Uterus (tissue), 4 donors: ENCODE results near the gene INF2. TPM values are rescaled to one million over a fixed set of nuclear protein-coding genes. Genes with fewer than 3 reads are reported as not detected.

Experiments used
- DNase-seq, 2 donors: peaks; one replicate each; pipeline ENCODE4 v3.0.0-alpha.2; 2019 to 2020
- H3K27ac ChIP-seq, 2 donors: fragments of 200-600 bp; sonication (generic); 1 replicate in 1 of 2; 2 replicates in 1 of 2; pipeline ENCODE4 v1.5.1; 2016 to 2018
- H3K27me3 ChIP-seq, 2 donors: fragments of 200-600 bp; sonication (generic); one replicate each; pipeline ENCODE4 v1.5.1; 2018 to 2019; ENCODE audit warnings: control low read depth in 1 of 2
- H3K36me3 ChIP-seq, 2 donors: fragments of 200-600 bp; sonication (generic); one replicate each; pipeline ENCODE4 v1.5.1; 2019; ENCODE audit warnings: control low read depth in 1 of 2
- H3K4me1 ChIP-seq, 2 donors: fragments of 200-600 bp; sonication (generic); one replicate each; pipeline ENCODE4 v1.5.1; 2018 to 2019; ENCODE audit warnings: control low read depth in 1 of 2
- H3K4me3 ChIP-seq, 2 donors: fragments of 200-600 bp; sonication (generic); 1 replicate in 1 of 2; 2 replicates in 1 of 2; pipeline ENCODE4 v1.5.1; 2018 to 2019; ENCODE audit warnings: mild to moderate bottlenecking in 1 of 2
- H3K9me3 ChIP-seq, 2 donors: fragments of 200-600 bp; sonication (generic); one replicate each; pipeline ENCODE4 v1.5.1; 2019; ENCODE audit warnings: control low read depth in 1 of 2
- CTCF ChIP-seq, 4 experiments: fragments of 200-600 bp in 2 of 4; fragments of 450-650 bp in 2 of 4; sonication (generic) in 2 of 4; IDR thresholded peaks; one replicate each; pipeline ENCODE4 v1.5.1; 2016 to 2019; ENCODE audit warnings: antibody characterized with exemption in 4 of 4, mild to moderate bottlenecking in 2 of 4, moderate library complexity in 1 of 4
- POLR2A ChIP-seq, 2 donors: fragments of 450-650 bp; IDR thresholded peaks; one replicate each; pipeline ENCODE4 v1.6.1; 2016; ENCODE audit warnings: antibody characterized with exemption in 2 of 2, mild to moderate bottlenecking in 1 of 2, moderate library complexity in 1 of 2
- intact Hi-C: fragments of 100-400 bp; cut with DNase I; formaldehyde crosslinking; loops from one replicate; pipeline ENCODE4 v1.15.1; 2023; ENCODE audit warnings: low total_unique reads
- total RNA-seq, 4 donors: library from RNA; depleted of rRNA in 3 of 4; stranded (reverse); fragments of >200 nt in 3 of 4; gene quantifications; one replicate each; pipeline versions ENCODE4 v1.1.0 to v1.2.4, GENCODE V29; 2014 to 2023
- donor health status: DM: yes; HTN: yes; CAD: no.

Gene INF2
- total RNA-seq, 4 donors from 2014 or later, result 13.5 to 79.4 (median 44.6) TPM

- H3K9me3 ChIP-seq, result no peaks in the 10 kb centered on the region
- H3K27ac ChIP-seq, result no peak overlapping the region
- H3K4me1 ChIP-seq, result peaks cover 0 to 28% of the 10 kb centered on the region in 2 donors
- TF ChIP-seq CTCF (IDR thresholded peaks at IDR 0.05) (no peak), POLR2A (IDR thresholded peaks at IDR 0.05) (no peak)
- no peak overlapping the region for H3K4me3 ChIP-seq
- H3K27me3 ChIP-seq, result no peaks in the 10 kb centered on the region
- DNase-seq, result no peak
- H3K36me3 ChIP-seq, result no peaks in the 10 kb centered on the region
- intact Hi-C loops, result no loop called here
Observed at GRCh38 chr14:104691546-104692260, 2.3 kb downstream of the INF2 start.

- H3K36me3 ChIP-seq, result no peaks in the 10 kb centered on the region
- H3K9me3 ChIP-seq, result no peaks in the 10 kb centered on the region
- no peak overlapping the region for H3K4me3 ChIP-seq
- intact Hi-C loops, result no loop called here
- DNase-seq, result no peak
- no peaks in the 10 kb centered on the region for H3K27me3 ChIP-seq
- TF ChIP-seq CTCF (IDR thresholded peaks at IDR 0.05) (no peak), POLR2A (IDR thresholded peaks at IDR 0.05) (no peak)
- H3K4me1 ChIP-seq, result peaks cover 0 to 35% of the 10 kb centered on the region in 2 donors
- no peak overlapping the region for H3K27ac ChIP-seq
Observed at GRCh38 chr14:104692261-104692938, 3.0 kb downstream of the INF2 start.

- no peak overlapping the region for H3K27ac ChIP-seq
- DNase-seq, result no peak
- no peaks in the 10 kb centered on the region for H3K9me3 ChIP-seq
- no peaks in the 10 kb centered on the region for H3K27me3 ChIP-seq
- no peaks in the 10 kb centered on the region for H3K36me3 ChIP-seq
- TF ChIP-seq CTCF (IDR thresholded peaks at IDR 0.05) (no peak), POLR2A (IDR thresholded peaks at IDR 0.05) (no peak)
- no peak overlapping the region for H3K4me3 ChIP-seq
- peaks cover 0 to 39% of the 10 kb centered on the region in 2 donors for H3K4me1 ChIP-seq
- intact Hi-C loops, result no loop called here
Observed at GRCh38 chr14:104692939-104693315, 3.5 kb downstream of the INF2 start.

- Histone ChIP-seq H3K27me3 (no peaks in the 10 kb centered on the region), H3K27ac (peak overlapping the region in 1 of 2 donors; percentile 30), H3K9me3 (no peaks in the 10 kb centered on the region), H3K36me3 (no peaks in the 10 kb centered on the region), H3K4me3 (no peak overlapping the region), H3K4me1 (peaks cover 0 to 41% of the 10 kb centered on the region in 2 donors)
- TF ChIP-seq POLR2A (IDR thresholded peaks at IDR 0.05) (no peak), CTCF (IDR thresholded peaks at IDR 0.05) (no peak)
- intact Hi-C loops, result no loop called here
- DNase-seq, result no peak
Observed at GRCh38 chr14:104693482-104694431, 4.3 kb downstream of the INF2 start.
